SH-SY5Y (cell line): Measurements from ENCODE around the gene PIF1.

Source experiments
- GATA2 ChIP-seq: IDR thresholded peaks from 2 replicates; pipeline ENCODE4 v1.6.1; 2011; ENCODE audit warnings: mild to moderate bottlenecking, low read depth, low read length
- GATA3 ChIP-seq: IDR thresholded peaks from 2 replicates; pipeline ENCODE4 v1.6.1; 2011; ENCODE audit warnings: low read depth, mild to moderate bottlenecking, low read length, moderate library complexity

GRCh38 chr15:64776402-64776786 lies 49.1 kb downstream of the PIF1 start:
- TF ChIP-seq GATA3 (no peak), GATA2 (no peak)
